ENCODE results near the gene GSK3A.
A peak's percentile ranks its signal among the peaks of the same experiment; 100 is the strongest.

The GSK3A gene

DNA sequence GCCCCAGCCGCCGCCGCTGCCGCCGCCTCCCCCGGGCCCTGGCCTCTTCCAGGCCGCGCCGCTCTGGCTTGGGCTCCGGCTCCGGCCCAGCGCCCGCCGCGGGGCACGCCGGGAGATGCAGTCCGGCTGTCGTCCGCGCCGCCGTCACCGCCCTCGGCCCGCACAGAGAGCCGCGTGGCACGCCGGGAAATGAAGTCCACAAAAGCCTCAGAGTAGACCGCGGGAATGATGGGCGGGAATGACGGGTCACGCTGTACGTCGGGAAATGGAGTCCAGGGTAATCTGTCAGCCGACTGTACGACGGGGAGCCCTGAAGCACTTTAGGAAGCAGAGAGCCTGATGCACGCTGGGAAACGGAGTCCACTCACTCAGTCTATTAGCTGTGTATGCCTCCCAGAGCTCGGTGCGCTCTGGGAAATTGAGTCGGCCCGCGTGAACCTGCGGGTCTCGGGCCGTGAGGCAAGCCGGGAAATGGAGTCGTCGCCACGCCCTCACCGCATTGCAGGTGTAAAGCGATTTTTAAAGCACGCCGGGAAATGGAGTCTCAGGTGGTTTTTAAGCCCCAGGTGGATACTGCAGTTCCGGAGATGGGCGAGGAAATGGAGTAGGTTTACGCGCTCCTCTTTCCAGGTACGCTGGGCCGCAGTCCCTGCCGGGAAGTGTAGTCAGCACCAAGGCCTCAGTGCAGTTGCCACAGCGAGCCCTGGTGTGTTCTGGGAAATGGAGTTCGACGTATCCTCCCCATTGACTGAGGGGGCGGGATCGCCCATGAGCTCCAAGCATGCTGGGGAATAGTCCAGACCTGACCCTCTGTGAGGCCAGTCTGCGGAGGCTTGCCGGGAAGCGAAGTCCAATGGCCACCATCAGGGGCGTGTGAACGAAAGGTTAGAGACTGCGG, at the start of gene GSK3A:
TSS of gene GSK3A (minus strand) at position 91 of the 898 bp plus-strand sequence. CDS start 137 bp downstream, outside the sequence.
- Mint-ChIP-seq H3K27ac (peak within 1 kb of the TSS; percentile 84), H3K36me3 (peaks cover 16% of the 10 kb centered on the region), H3K27me3 (no peaks in the 10 kb centered on the region), H3K4me3 (peak within 1 kb of the TSS; percentile 83), H3K9me3 (no peaks in the 10 kb centered on the region), H3K4me1 (peaks cover 47% of the 10 kb centered on the region)
- peak; percentile 89 for ATAC-seq

DNA sequence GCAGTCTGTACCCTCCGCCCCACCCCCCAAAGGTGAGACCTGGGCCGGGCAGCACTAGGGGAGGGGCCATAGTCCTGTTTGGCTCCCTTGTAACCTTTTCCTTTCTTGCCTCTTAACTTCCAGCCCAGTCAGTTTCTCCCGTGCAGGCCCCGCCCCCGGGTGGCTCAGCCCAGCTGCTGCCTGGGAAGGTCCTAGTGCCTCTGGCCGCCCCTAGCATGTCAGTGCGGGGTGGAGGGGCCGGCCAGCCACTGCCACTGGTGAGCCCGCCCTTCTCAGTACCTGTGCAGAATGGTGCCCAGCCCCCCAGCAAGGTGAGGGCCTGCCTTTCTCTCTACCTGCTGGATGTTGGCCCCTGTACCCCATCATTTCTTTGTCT, 49.0 kb upstream of the GSK3A start:
- peaks cover 30% of the 10 kb centered on the region for H3K36me3 Mint-ChIP-seq
- H3K4me1 Mint-ChIP-seq, result peaks cover 30% of the 10 kb centered on the region
- H3K27me3 Mint-ChIP-seq, result no peaks in the 10 kb centered on the region
- H3K27ac Mint-ChIP-seq, result no peak overlapping the region
- H3K9me3 Mint-ChIP-seq, result no peaks in the 10 kb centered on the region
- no peak for ATAC-seq
- no peak overlapping the region for H3K4me3 Mint-ChIP-seq

DNA sequence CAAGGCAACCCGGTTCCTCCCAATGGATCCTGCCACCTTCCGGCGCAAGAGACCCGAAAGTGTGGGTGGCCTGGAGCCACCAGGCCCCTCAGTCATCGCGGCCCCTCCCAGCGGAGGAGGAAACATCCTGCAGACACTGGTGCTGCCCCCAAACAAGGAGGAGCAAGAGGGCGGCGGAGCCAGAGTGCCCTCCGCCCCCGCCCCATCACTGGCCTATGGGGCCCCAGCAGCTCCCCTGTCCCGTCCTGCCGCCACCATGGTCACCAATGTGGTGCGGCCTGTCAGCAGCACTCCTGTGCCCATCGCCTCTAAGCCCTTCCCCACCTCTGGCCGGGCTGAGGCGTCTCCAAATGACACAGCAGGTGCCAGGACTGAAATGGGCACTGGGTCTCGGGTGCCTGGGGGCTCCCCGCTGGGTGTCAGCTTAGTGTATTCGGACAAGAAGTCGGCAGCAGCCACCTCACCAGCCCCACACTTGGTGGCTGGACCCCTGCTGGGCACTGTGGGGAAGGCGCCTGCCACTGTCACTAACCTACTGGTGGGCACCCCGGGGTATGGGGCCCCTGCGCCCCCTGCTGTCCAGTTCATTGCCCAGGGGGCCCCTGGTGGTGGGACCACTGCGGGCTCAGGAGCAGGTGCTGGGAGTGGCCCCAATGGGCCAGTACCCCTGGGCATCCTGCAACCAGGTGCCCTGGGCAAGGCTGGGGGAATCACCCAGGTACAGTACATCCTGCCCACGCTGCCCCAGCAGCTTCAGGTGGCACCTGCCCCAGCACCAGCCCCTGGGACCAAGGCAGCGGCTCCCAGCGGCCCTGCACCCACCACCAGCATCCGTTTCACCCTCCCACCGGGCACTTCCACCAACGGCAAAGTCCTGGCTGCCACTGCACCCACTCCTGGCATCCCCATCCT, 48.4 kb upstream of the GSK3A start:
- Mint-ChIP-seq H3K27ac (no peak overlapping the region), H3K4me3 (no peak overlapping the region), H3K4me1 (peaks cover 30% of the 10 kb centered on the region), H3K36me3 (peaks cover 35% of the 10 kb centered on the region), H3K27me3 (no peaks in the 10 kb centered on the region), H3K9me3 (no peaks in the 10 kb centered on the region)
- ATAC-seq, result peak; percentile 65

DNA sequence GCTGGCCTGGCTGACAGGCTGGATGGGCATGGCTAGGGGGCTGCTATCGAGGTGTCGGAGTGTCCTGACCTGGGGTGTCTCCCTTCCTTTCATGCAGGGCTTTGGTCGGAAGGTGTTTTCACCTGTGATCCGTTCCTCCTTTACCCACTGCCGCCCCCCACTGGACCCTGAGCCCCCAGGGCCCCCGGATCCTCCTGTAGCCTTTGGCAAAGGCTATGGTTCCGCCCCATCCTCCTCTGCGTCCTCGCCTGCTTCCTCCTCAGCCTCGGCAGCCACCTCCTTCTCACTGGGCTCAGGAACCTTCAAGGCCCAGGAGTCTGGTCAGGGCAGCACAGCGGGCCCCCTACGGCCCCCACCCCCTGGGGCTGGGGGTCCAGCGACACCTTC, 47.7 kb upstream of the GSK3A start:
- Mint-ChIP-seq H3K4me3 (no peak overlapping the region), H3K27ac (no peak overlapping the region), H3K4me1 (peaks cover 37% of the 10 kb centered on the region), H3K36me3 (peaks cover 35% of the 10 kb centered on the region), H3K27me3 (no peaks in the 10 kb centered on the region), H3K9me3 (no peaks in the 10 kb centered on the region)
- no peak for ATAC-seq

DNA sequence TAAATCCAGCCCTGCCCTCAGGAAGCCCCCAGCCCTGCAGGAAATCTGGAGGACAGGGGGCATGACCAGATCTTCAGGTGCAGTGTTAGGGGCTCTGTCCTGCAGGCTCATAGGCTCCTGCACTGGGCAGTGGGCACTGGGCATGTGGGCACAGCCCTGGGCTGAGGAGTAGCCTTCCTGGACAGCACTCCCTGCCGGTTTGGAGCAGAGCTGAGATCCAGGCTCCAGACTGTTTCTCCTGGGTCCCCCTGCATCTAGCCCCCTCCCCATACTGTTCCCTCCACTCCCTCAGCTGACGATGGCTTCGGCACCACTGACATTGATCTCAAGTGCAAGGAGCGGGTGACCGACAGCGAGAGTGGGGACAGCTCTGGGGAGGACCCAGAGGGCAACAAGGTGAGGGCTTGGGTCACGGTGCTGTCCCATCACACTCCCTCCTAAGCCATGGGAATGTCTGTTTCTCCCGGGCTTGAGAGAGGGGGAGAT, 47.2 kb upstream of the GSK3A start:
- peaks cover 35% of the 10 kb centered on the region for H3K36me3 Mint-ChIP-seq
- no peaks in the 10 kb centered on the region for H3K9me3 Mint-ChIP-seq
- no peaks in the 10 kb centered on the region for H3K27me3 Mint-ChIP-seq
- H3K4me3 Mint-ChIP-seq, result no peak overlapping the region
- no peak for ATAC-seq
- H3K27ac Mint-ChIP-seq, result no peak overlapping the region
- peaks cover 42% of the 10 kb centered on the region for H3K4me1 Mint-ChIP-seq

DNA sequence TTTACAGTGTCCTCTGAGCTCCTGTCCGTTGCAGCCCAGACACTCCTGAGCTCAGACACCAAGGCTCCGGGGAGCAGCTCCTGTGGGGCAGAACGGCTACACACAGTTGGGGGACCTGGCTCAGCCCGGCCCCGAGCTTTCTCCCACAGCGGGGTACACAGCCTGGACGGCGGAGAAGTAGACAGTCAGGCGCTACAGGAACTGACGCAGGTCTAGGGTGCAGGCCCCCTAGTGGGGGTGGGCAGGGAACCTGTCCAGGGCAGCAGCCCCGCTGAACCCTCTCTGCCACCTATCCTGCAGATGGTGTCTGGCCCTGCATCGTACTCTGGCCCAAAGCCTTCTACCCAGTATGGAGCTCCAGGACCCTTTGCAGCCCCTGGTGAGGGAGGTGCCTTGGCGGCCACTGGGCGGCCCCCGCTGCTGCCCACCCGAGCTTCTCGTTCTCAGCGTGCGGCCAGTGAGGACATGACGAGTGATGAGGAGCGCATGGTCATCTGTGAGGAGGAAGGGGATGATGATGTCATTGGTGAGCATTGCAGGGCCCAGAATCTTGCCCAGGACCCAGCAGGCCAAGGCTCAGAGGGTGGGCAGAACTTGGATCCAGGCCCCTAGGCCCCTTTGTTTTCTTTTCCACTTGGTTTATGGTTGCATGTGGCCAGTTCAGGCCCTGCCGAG, 46.6 kb upstream of the GSK3A start:
- Mint-ChIP-seq H3K4me3 (no peak overlapping the region), H3K36me3 (peaks cover 33% of the 10 kb centered on the region), H3K27ac (peak overlapping the region; percentile 18), H3K27me3 (no peaks in the 10 kb centered on the region), H3K4me1 (peaks cover 44% of the 10 kb centered on the region), H3K9me3 (no peaks in the 10 kb centered on the region)
- no peak for ATAC-seq

DNA sequence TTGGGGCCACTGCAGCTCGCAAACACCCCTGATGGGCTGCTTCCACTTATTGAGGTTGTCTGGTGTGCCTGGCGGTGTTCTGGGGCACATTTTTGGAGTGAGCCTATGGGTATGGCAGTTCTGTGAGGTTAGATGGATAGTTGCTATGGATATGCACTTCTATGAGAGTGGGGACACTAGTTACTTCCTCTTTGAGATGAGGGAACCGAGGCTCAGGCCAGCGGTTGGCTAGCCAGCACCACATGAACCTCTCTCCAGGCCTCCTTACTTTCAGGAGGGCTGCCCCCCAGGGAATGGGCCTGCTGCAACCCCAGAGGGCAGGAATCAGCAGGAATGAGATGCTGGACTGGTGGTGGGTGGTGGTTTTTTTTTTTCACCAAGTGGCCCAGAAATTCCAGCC, 46.0 kb upstream of the GSK3A start:
- Mint-ChIP-seq H3K4me1 (peaks cover 42% of the 10 kb centered on the region), H3K9me3 (no peaks in the 10 kb centered on the region), H3K27ac (peak overlapping the region; percentile 18), H3K4me3 (no peak overlapping the region), H3K36me3 (peaks cover 27% of the 10 kb centered on the region), H3K27me3 (no peaks in the 10 kb centered on the region)
- no peak for ATAC-seq

DNA sequence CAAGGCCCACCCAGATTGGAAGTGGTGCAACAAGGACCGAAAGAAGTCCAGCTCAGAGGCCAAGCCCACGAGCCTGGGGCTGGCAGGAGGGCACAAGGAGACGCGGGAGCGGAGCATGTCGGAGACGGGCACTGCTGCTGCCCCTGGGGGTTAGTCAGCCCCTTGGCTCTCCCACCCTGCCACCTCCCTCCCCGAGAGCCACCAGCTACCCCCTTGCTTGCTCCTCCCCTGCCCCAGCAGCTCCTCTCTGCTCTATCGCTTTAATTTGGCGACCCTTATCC, 45.4 kb upstream of the GSK3A start:
- no peak for ATAC-seq
- Mint-ChIP-seq H3K27ac (no peak overlapping the region), H3K27me3 (no peaks in the 10 kb centered on the region), H3K36me3 (peaks cover 22% of the 10 kb centered on the region), H3K4me1 (peaks cover 37% of the 10 kb centered on the region), H3K9me3 (no peaks in the 10 kb centered on the region), H3K4me3 (no peak overlapping the region)

DNA sequence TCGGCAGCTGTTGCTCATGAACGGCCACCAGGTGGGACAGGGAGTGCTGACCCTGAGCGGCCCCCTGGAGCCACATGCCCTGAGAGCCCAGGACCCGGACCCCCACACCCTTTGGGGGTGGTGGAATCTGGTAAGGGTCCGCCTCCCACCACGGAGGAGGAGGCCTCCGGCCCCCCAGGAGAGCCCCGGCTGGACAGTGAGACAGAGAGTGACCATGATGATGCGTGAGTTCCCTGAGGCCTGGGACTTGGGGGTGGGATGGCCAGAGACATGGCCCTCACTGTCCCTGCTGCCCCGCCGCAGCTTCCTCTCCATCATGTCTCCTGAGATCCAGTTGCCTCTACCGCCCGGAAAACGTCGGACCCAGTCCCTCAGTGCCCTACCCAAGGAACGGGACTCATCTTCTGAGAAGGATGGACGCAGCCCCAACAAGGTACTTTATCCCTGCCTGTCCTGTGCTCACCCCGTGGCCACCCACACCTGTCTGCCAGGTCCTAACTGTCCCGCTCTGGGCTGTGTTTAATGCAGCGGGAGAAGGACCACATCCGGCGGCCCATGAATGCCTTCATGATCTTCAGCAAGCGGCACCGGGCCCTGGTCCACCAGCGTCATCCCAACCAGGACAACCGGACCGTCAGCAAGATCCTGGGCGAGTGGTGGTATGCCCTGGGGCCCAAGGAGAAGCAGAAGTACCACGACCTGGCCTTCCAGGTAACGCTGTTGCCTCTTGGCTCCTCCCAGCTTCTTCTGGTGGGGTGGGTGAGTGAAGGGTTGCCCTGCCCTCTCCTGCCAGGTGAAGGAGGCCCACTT, 44.8 kb upstream of the GSK3A start:
- Mint-ChIP-seq H3K4me1 (peaks cover 37% of the 10 kb centered on the region), H3K9me3 (no peaks in the 10 kb centered on the region), H3K27me3 (no peaks in the 10 kb centered on the region), H3K36me3 (peaks cover 22% of the 10 kb centered on the region), H3K27ac (no peak overlapping the region), H3K4me3 (no peak overlapping the region)
- no peak for ATAC-seq

DNA sequence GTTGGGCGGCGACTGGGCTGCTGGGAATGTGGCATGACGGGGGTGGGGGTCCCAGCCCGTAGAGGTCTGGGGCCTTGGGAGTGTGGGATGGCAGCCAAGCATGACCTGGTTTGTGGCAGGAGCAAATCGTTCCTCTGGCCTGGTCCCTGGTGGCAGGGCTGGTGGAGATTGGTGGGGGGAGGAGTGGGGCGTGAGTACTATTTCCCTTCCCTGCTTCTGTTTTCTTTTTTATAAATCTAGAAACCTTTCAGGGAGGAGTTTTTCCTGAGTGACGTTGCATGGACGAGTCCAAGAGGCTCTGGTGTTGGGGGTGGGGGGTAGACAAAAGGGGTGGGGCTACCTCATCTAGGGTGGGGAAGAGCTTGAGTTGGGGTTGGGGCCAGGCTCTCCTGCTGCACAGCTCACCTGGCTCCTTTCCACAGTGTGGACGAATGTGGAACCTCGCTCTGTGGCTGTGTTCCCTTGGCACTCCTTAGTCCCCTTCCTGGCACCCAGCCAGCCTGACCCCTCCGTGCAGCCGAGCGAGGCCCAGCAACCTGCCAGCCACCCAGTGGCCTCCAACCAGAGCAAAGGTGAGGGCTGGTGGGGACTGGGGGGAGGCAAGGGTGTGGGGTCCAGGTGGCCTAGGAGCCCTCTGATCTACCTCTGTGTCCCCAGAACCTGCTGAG, 44.1 kb upstream of the GSK3A start:
- Mint-ChIP-seq H3K27ac (peak overlapping the region; percentile 77), H3K4me1 (peaks cover 32% of the 10 kb centered on the region), H3K9me3 (no peaks in the 10 kb centered on the region), H3K36me3 (peaks cover 17% of the 10 kb centered on the region), H3K27me3 (no peaks in the 10 kb centered on the region), H3K4me3 (peak overlapping the region; percentile 92)
- ATAC-seq, result no peak

DNA sequence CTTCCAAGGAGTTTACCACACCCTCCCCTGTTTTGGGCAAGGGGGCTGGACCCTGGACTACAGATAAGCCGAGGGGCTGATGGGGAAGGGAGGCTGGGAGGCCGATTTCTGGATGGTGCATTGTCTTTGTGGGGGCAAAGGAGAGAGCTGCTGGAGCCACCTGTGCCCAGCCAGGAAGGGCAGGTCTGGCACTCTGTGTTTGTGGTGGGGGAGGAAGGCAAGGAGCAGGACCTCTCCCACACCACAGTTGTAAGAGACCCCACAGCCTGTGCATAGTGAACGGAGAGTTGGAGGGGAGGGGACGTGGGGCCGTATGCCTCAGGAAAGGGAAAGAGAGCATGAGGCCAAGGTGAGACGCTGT, 43.6 kb upstream of the GSK3A start:
- peak overlapping the region; percentile 92 for H3K4me3 Mint-ChIP-seq
- H3K9me3 Mint-ChIP-seq, result no peaks in the 10 kb centered on the region
- ATAC-seq, result no peak

DNA sequence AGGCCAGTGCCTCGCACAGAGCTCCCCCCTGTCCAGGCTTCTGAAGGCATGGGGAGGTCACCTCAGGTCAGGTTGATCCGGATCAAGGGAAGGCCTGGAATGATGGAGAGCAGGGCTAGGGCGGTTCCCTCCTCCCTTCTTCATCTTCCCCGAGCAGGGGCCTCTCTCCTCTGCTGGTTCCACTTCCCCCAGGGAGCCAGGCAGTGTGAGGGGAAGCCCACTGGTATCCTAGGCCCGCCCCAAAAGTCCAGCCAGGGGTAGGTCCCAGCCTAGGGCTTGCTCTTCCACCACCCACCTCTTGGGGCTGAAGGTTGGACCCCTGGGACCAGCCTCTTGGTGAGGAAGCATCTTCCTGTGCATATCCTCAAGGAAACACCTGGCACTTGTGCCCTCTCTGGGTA, 43.1 kb upstream of the GSK3A start:
- Mint-ChIP-seq H3K9me3 (no peaks in the 10 kb centered on the region), H3K36me3 (peaks cover 13% of the 10 kb centered on the region), H3K27ac (peak overlapping the region; percentile 77), H3K4me3 (peak overlapping the region; percentile 92), H3K4me1 (peaks cover 23% of the 10 kb centered on the region), H3K27me3 (no peaks in the 10 kb centered on the region)
- no peak for ATAC-seq

More for the DNA sequence above, 43.6 kb upstream of the GSK3A start:
- Mint-ChIP-seq H3K4me1 (peaks cover 27% of the 10 kb centered on the region), H3K27ac (peak overlapping the region; percentile 77), H3K36me3 (peaks cover 13% of the 10 kb centered on the region), H3K27me3 (no peaks in the 10 kb centered on the region)

DNA sequence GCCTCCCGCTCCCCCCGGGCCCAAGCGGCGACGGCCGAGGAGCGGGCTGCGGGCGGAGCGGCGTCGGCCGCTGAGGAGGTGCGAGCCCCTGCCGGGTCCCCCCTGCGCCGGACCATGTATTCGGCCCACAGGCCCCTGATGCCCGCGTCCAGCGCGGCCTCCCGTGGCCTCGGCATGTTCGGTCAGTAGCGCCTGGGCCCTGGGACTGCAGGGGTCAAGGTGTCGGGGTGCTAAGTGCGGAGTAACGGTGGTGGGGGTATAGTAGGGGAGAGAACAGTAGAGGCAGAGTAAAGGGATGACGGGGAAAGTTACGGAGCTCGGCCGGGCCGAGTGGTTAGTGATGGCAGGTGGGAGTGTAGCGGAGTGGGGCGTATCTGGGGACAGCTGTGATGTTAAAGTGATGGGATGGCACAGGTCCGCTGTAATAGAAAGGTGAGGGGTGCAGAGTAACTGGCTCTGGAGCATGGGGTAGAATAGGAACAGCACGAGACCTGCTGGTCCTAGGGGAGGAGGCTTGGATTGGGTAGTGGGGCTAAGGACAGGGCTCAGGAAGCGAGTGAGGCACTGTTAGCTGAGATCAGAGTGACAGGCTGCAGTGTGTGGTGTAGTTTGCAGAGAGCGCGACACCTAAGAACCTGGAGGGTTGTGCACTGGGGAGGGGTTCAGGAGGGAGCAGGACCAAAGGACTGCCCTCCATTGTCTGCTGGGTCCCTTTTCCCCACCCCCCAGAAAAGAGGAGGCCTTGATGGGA, 42.4 kb upstream of the GSK3A start:
- peaks cover 22% of the 10 kb centered on the region for H3K4me1 Mint-ChIP-seq
- H3K9me3 Mint-ChIP-seq, result no peaks in the 10 kb centered on the region
- no peak for ATAC-seq
- peak overlapping the region; percentile 77 for H3K27ac Mint-ChIP-seq
- no peaks in the 10 kb centered on the region for H3K27me3 Mint-ChIP-seq
- H3K36me3 Mint-ChIP-seq, result peaks cover 13% of the 10 kb centered on the region
- H3K4me3 Mint-ChIP-seq, result peak overlapping the region; percentile 92

Data from stimulated activated memory B cell treated with anti-CD40 and anti-IgM and Interleukin-4, amounts not matched to agents 10 μg/mL and 1 μg/mL and 100 μg/mL, for 72 hours (primary cell).